ENCODE results near the gene CPED1. TPM values are rescaled to one million over a fixed set of nuclear protein-coding genes. Genes with fewer than 3 reads are reported as not detected.
"Not testable (repeated sequence)": the region's sequence is repeated elsewhere in the genome, so short reads cannot be mapped to it uniquely, and the experiment has no call there.

The CPED1 gene
- total RNA-seq, 4 donors from 2014 or later, result 4.4 to 20.2 (median 14.0) TPM

GRCh38 chr7:120981117-120981516, 7.4 kb upstream of the CPED1 start:
- Histone ChIP-seq H3K36me3 (peaks cover 0 to 7% (median 0%) of the 10 kb centered on the region in 4 donors), H3K4me3 (no peak overlapping the region), H3K4me1 (no peaks in the 10 kb centered on the region), H3K27ac (no peak overlapping the region), H3K27me3 (no peaks in the 10 kb centered on the region), H3K9me3 (no peaks in the 10 kb centered on the region)
- no peak for DNase-seq
- TF ChIP-seq EP300 (IDR thresholded peaks at IDR 0.05; ENCODE audit: low read depth) (no peak), POLR2A (IDR thresholded peaks at IDR 0.05) (no peak), POLR2AphosphoS5 (IDR thresholded peaks at IDR 0.05) (no peak)
- TF ChIP-seq, protein P1, sequence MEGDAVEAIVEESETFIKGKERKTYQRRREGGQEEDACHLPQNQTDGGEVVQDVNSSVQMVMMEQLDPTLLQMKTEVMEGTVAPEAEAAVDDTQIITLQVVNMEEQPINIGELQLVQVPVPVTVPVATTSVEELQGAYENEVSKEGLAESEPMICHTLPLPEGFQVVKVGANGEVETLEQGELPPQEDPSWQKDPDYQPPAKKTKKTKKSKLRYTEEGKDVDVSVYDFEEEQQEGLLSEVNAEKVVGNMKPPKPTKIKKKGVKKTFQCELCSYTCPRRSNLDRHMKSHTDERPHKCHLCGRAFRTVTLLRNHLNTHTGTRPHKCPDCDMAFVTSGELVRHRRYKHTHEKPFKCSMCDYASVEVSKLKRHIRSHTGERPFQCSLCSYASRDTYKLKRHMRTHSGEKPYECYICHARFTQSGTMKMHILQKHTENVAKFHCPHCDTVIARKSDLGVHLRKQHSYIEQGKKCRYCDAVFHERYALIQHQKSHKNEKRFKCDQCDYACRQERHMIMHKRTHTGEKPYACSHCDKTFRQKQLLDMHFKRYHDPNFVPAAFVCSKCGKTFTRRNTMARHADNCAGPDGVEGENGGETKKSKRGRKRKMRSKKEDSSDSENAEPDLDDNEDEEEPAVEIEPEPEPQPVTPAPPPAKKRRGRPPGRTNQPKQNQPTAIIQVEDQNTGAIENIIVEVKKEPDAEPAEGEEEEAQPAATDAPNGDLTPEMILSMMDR (IDR thresholded peaks at IDR 0.05), result no peak
- intact Hi-C loops (cut with DNase I; ENCODE audit: low total_unique reads) (no loop called here), in situ Hi-C loops (cut with MboI; ENCODE audit: low pct_ligation_motif_present in 1 of 4, low pct_unique_long_range_greater_than_20kb in 1 of 4, low sequenced_read_pairs in 3 of 4) (loop anchor here in 2 of 4 donors (10.0 to 25.0 kb wide), 2 partner anchors 94 to 106 kb away; no protein-coding TSS in a partner anchor)
- 86 to 91% methylated on average over 1 of the region's 1 CpG for WGBS, 2 donors (ENCODE audit: low coverage in 1 of 2)

DNA sequence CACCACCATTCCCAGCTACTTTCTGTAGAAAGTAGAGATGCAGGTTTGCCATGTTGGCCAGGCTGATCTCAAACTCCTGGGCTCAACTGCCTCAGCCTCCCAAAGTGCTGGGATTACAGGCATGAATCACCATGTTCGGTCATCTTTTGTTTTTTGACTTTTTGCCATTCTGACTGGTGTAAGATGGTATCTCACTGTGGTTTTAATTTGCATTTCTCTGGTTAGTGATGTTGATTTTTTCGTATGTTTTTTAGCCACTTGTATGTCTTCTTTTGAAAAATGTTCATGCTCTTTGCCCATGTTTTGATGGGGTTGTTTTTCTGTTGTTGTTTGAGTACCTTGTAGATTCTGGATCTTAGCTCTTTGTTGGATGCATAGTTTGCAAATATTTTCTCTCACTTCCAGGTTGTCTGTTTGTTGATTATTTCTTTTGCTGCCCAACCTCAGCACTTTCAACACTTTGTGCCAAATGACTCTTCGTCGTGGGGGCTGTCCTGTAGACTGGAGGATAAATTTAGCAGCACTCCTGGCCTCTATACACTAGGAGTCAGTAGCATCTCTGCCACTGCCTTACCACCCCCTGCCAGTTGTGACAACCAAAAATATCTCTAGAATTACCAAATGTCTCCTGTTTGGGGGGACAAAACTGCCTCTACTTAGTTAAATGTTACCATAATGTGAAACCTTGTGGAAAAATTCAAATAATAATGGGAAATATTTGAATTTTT, 6.5 kb upstream of the CPED1 start:
- Histone ChIP-seq H3K9me3 (no peaks in the 10 kb centered on the region), H3K27me3 (no peaks in the 10 kb centered on the region), H3K36me3 (no peaks in the 10 kb centered on the region), H3K4me1 (no peaks in the 10 kb centered on the region), H3K4me3 (no peak overlapping the region), H3K27ac (no peak overlapping the region)
- in situ Hi-C loops (cut with MboI; ENCODE audit: low pct_ligation_motif_present in 1 of 4, low pct_unique_long_range_greater_than_20kb in 1 of 4, low sequenced_read_pairs in 3 of 4) (loop anchor here in 2 of 4 donors (10.0 to 25.0 kb wide), 2 partner anchors 93 to 105 kb away; no protein-coding TSS in a partner anchor), intact Hi-C loops (cut with DNase I; ENCODE audit: low total_unique reads) (no loop called here)
- no peak for DNase-seq
- WGBS, 2 donors (ENCODE audit: low coverage in 1 of 2), result 75 to 78% methylated on average over 2 to 4 of the region's 4 CpGs
- TF ChIP-seq POLR2A (IDR thresholded peaks at IDR 0.05) (no peak), POLR2AphosphoS5 (IDR thresholded peaks at IDR 0.05) (no peak), EP300 (IDR thresholded peaks at IDR 0.05; ENCODE audit: low read depth) (no peak)

DNA sequence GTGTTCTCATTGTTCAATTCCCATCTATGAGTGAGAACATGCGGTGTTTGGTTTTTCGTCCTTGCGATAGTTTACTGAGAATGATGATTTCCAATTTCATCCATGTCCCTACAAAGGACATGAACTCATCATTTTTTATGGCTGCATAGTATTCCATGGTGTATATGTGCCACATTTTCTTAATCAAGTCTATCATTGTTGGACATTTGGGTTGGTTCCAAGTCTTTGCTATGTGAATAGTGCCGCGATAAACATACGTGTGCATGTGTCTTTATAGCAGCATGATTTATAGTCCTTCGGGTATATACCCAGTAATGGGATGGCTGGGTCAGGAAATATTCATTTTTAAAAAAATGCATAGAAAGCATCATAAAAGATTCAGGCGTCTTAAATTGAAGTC, 4.9 kb upstream of the CPED1 start:
- H3K4me3 ChIP-seq; H3K9me3 ChIP-seq; intact Hi-C loops (cut with DNase I; ENCODE audit: low total_unique reads); H3K27me3 ChIP-seq; DNase-seq; H3K27ac ChIP-seq; H3K36me3 ChIP-seq: not testable (repeated sequence)
- WGBS, 2 donors (ENCODE audit: low coverage in 1 of 2), result 91 to 94% methylated on average over 4 to 5 of the region's 8 CpGs
- H3K4me1 ChIP-seq, result peaks cover 0 to 12% (median 4%) of the 10 kb centered on the region in 4 donors
- in situ Hi-C loops (cut with MboI; ENCODE audit: low pct_ligation_motif_present in 1 of 4, low pct_unique_long_range_greater_than_20kb in 1 of 4, low sequenced_read_pairs in 3 of 4), result loop anchor here in 2 of 4 donors (10.0 to 25.0 kb wide), 2 partner anchors 91 to 104 kb away; no protein-coding TSS in a partner anchor

DNA sequence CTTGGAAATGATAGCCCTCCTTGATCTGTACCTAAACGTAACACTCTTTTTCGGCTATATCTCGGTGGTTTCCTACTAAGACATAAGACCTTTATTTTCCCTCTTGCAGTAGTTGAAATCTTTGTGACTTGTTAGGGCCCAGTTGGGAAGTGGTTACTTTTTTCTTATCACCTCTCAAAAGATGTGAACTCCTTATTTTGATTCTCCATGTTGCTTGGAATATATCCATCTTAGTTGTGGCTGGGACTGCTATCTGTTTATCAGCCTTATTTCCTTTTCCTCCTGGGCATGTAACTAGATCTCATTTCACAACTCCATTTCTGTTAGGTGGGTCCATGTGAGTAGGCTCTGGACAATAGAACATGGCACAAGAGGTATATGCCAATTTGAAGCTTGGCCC, 4.1 kb upstream of the CPED1 start:
- intact Hi-C loops (cut with DNase I; ENCODE audit: low total_unique reads), result no loop called here
- H3K27me3 ChIP-seq, result no peaks in the 10 kb centered on the region
- H3K36me3 ChIP-seq, result no peaks in the 10 kb centered on the region
- DNase-seq, result no peak
- no peaks in the 10 kb centered on the region for H3K9me3 ChIP-seq
- no peak overlapping the region for H3K4me3 ChIP-seq
- TF ChIP-seq POLR2A (IDR thresholded peaks at IDR 0.05) (no peak), POLR2AphosphoS5 (IDR thresholded peaks at IDR 0.05) (no peak), EP300 (IDR thresholded peaks at IDR 0.05; ENCODE audit: low read depth) (no peak)
- TF ChIP-seq, protein P1 (IDR thresholded peaks at IDR 0.05), result no peak
- H3K4me1 ChIP-seq, result peaks cover 0 to 16% (median 4%) of the 10 kb centered on the region in 4 donors
- in situ Hi-C loops (cut with MboI; ENCODE audit: low pct_ligation_motif_present in 1 of 4, low pct_unique_long_range_greater_than_20kb in 1 of 4, low sequenced_read_pairs in 3 of 4), result loop anchor here in 2 of 4 donors (10.0 to 25.0 kb wide), 2 partner anchors 90 to 103 kb away; no protein-coding TSS in a partner anchor
- no peak overlapping the region for H3K27ac ChIP-seq
- 95 to 96% methylated on average over 3 of the region's 3 CpGs for WGBS, 2 donors (ENCODE audit: low coverage in 1 of 2)

DNA sequence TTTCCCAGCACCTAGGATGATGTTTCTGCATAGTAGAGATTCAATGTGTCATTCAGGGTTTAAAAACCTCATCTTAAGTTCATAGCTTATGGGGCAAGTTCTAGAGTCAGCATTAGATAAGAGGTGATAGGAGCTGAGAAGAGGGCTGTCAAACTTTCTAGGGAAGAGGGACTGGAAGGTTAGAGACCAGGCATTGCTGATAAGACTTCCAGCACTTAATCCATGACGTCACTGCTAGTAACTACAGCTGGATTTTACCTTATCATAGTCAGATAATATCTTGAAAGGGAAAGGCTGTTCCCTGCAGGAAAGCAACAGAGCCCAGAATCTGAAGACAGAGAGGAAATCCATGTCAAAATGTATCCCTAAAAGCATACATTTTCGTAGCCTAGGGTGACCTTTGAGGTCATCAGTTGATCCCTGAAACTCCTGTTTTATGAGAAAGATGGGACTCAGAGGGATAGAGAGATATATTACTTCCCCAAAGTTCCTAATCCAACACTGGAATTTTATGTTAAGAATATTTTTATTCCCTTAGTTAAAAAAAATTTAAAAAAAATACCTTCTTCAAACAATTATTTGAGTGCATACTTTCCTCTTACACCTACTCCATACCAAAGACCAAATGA, 3.3 kb upstream of the CPED1 start:
- in situ Hi-C loops (cut with MboI; ENCODE audit: low pct_ligation_motif_present in 1 of 4, low pct_unique_long_range_greater_than_20kb in 1 of 4, low sequenced_read_pairs in 3 of 4) (loop anchor here in 2 of 4 donors (10.0 to 25.0 kb wide), 2 partner anchors 90 to 102 kb away; no protein-coding TSS in a partner anchor), intact Hi-C loops (cut with DNase I; ENCODE audit: low total_unique reads) (no loop called here)
- 45 to 55% methylated on average over 2 of the region's 2 CpGs for WGBS, 2 donors (ENCODE audit: low coverage in 1 of 2)
- Histone ChIP-seq H3K36me3 (no peaks in the 10 kb centered on the region), H3K9me3 (no peaks in the 10 kb centered on the region), H3K4me3 (no peak overlapping the region), H3K27me3 (no peaks in the 10 kb centered on the region), H3K27ac (no peak overlapping the region), H3K4me1 (peaks cover 0 to 16% (median 4%) of the 10 kb centered on the region in 4 donors)
- DNase-seq, result no peak
- TF ChIP-seq POLR2AphosphoS5 (IDR thresholded peaks at IDR 0.05), result no peak

Data from transverse colon (tissue), 4 donors.